Stomach (tissue), 4 donors: ENCODE measurements around the gene CDC16.

Experiments used
- POLR2A ChIP-seq, 4 donors: fragments of 450-650 bp; IDR thresholded peaks; one replicate each; pipeline ENCODE4 v1.6.1; 2016; ENCODE audit warnings: antibody characterized with exemption in 4 of 4, control low read depth in 2 of 4, mild to moderate bottlenecking in 1 of 4, moderate library complexity in 1 of 4
- TF ChIP-seq, protein P1 (sequence below), 7 experiments: fragments of 450-650 bp in 4 of 7; fragments of 200-600 bp in 3 of 7; sonication (generic) in 3 of 7; IDR thresholded peaks; one replicate each; pipeline ENCODE4 v1.5.1; 2016 to 2019; ENCODE audit warnings: antibody characterized with exemption in 7 of 7, control low read depth in 2 of 7, mild to moderate bottlenecking in 1 of 7

DNA sequence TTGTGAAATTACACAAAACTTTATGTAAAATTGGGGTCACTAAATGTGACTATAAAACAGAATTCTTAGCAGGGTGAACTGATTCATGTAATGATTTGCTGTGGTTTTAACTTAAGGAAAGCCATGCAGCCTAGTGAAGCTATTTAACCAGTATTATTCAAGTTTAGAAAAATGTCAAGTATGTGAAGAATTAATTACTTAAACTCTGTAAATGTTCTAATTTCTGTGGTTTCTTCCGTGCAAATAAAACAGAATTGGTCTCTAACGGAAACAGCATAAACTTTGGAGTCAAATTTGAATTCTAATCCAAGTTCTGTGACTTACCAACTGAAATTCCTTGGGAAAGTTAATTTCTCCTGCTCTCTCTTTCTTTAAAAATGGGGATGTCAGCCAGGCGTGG is 13.3 kb downstream of the CDC16 start:
- TF ChIP-seq, protein P1, sequence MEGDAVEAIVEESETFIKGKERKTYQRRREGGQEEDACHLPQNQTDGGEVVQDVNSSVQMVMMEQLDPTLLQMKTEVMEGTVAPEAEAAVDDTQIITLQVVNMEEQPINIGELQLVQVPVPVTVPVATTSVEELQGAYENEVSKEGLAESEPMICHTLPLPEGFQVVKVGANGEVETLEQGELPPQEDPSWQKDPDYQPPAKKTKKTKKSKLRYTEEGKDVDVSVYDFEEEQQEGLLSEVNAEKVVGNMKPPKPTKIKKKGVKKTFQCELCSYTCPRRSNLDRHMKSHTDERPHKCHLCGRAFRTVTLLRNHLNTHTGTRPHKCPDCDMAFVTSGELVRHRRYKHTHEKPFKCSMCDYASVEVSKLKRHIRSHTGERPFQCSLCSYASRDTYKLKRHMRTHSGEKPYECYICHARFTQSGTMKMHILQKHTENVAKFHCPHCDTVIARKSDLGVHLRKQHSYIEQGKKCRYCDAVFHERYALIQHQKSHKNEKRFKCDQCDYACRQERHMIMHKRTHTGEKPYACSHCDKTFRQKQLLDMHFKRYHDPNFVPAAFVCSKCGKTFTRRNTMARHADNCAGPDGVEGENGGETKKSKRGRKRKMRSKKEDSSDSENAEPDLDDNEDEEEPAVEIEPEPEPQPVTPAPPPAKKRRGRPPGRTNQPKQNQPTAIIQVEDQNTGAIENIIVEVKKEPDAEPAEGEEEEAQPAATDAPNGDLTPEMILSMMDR (IDR thresholded peaks at IDR 0.05), result no peak
- no peak for TF ChIP-seq POLR2A (IDR thresholded peaks at IDR 0.05)
